Panc1 (cell line): ENCODE data around the gene EQTN. TPM values are rescaled to one million over a fixed set of nuclear protein-coding genes. Genes with fewer than 3 reads are reported as not detected.

Experiments
- ATAC-seq: fragments of 200-7000 bp; cut with Tn5 transposase; 2 replicates; pipeline ENCODE4 v1.9.1; 2020; ENCODE audit warnings: mild to moderate bottlenecking, moderate library complexity
- BruUV-seq: library from RNA; stranded (reverse); fragments of 400-500 nt; replicated peaks from 2 replicates; lab custom pipeline; 2021; lab: Mats Ljungman, UMichigan
- CTCF ChIA-PET: fragments of 300-600 bp; sonication (Branson Sonifier 250); formaldehyde crosslinking; loops from one replicate; lab custom pipeline; 2022; ENCODE audit warnings: antibody characterized with exemption; lab: Charles Lee
- POLR2A ChIA-PET: fragments of 300-600 bp; sonication (Branson Sonifier 250); formaldehyde crosslinking; loops from one replicate; lab custom pipeline; 2022; ENCODE audit warnings: antibody characterized with exemption; lab: Charles Lee
- DNase-seq: peaks from one replicate; pipeline ENCODE4 v3.0.0-alpha.2; 2010; ENCODE audit warnings: low read depth, low spot score
- H3K27ac ChIP-seq: 2 replicates; pipeline ENCODE4 v1.5.1; 2011; ENCODE audit warnings: mild to moderate bottlenecking, low read length, inconsistent platforms
- H3K27me3 ChIP-seq: fragments of 200-500 bp; sonication (Bioruptor generic); 2 replicates; pipeline ENCODE4 v1.6.0; 2014; ENCODE audit warnings: low read length, inconsistent platforms; ENCODE audit not compliant: control insufficient read depth, insufficient read depth
- H3K36me3 ChIP-seq: fragments of 200-500 bp; sonication (Bioruptor generic); 2 replicates; pipeline ENCODE4 v1.5.1; 2014; ENCODE audit warnings: inconsistent platforms, mild to moderate bottlenecking, low read length, moderate library complexity; ENCODE audit not compliant: control insufficient read depth, insufficient read depth
- H3K4me1 ChIP-seq: 2 replicates; pipeline ENCODE4 v1.5.1; 2011; ENCODE audit warnings: inconsistent platforms, mild to moderate bottlenecking, low read length, moderate library complexity; ENCODE audit not compliant: control insufficient read depth, insufficient read depth
- H3K4me3 ChIP-seq, 2 experiments: 2 replicates each; pipeline ENCODE4 v1.5.1; 2011 to 2012; ENCODE audit warnings: low read depth in 2 of 2, low read length in 2 of 2, mild to moderate bottlenecking in 2 of 2, inconsistent platforms in 1 of 2, moderate library complexity in 1 of 2
- H3K9me3 ChIP-seq: fragments of 200-500 bp; sonication (Bioruptor generic); 2 replicates; pipeline ENCODE4 v1.5.1; 2014; ENCODE audit warnings: low read depth, mild to moderate bottlenecking, inconsistent platforms, low read length, moderate library complexity; ENCODE audit not compliant: control insufficient read depth, insufficient read depth
- POLR2AphosphoS5 ChIP-seq: IDR thresholded peaks from 2 replicates; pipeline ENCODE4 v1.6.1; 2012; ENCODE audit warnings: mild to moderate bottlenecking, low read depth, low read length, moderate library complexity
- SIN3A ChIP-seq: IDR thresholded peaks from 2 replicates; pipeline ENCODE4 v1.6.1; 2012; ENCODE audit warnings: low read depth, mild to moderate bottlenecking, low read length, moderate library complexity, borderline replicate concordance; ENCODE audit not compliant: insufficient read depth
- TCF7L2 ChIP-seq: IDR thresholded peaks from 2 replicates; pipeline ENCODE4 v1.6.1; 2011; ENCODE audit warnings: mild to moderate bottlenecking, low read depth, low read length, inconsistent platforms
- in situ Hi-C: cut with HindIII; loops from 2 replicates; pipeline ENCODE4 v1.10.0; 2016; ENCODE audit warnings: low sequenced_read_pairs, low pct_unique_long_range_greater_than_20kb
- intact Hi-C: fragments of 100-400 bp; cut with micrococcal nuclease; formaldehyde crosslinking; loops from one replicate; pipeline ENCODE4 v1.10.0; 2022; ENCODE audit not compliant: unreplicated experiment
- total RNA-seq: library from RNA; stranded (reverse); gene quantifications from one replicate; pipeline ENCODE4 v1.2.1, GENCODE V29; 2021; ENCODE audit not compliant: unreplicated experiment
- TF ChIP-seq, protein P1 (sequence below): fragments of 450-650 bp; IDR thresholded peaks from 2 replicates; pipeline ENCODE4 v1.5.1; 2017; ENCODE audit warnings: mild to moderate bottlenecking
- TF ChIP-seq, protein P2 (sequence below), 2 experiments: IDR thresholded peaks; 2 replicates each; pipeline ENCODE4 v1.6.1; 2011 to 2012; ENCODE audit warnings: low read depth in 2 of 2, control low read depth in 1 of 2, low read length in 1 of 2, mild to moderate bottlenecking in 1 of 2, moderate library complexity in 1 of 2; ENCODE audit not compliant: insufficient read depth in 1 of 2

The EQTN gene
- total RNA-seq, 1 experiment from 2014 or later = not detected

GRCh38 chr9:27261517-27262211 is 35.3 kb downstream of the EQTN start:
- H3K9me3 ChIP-seq = no peaks in the 10 kb centered on the region
- in situ Hi-C loops = no loop called here
- no TSS peak for BruUV-seq
- H3K27me3 ChIP-seq = no peaks in the 10 kb centered on the region
- no peaks in the 10 kb centered on the region for H3K4me1 ChIP-seq
- ChIA-PET CTCF (no interaction called here), POLR2A (no interaction called here)
- DNase-seq (no peak), ATAC-seq (no peak)
- TF ChIP-seq POLR2AphosphoS5 = no peak
- TF ChIP-seq SIN3A = no peak
- TF ChIP-seq, protein P1, sequence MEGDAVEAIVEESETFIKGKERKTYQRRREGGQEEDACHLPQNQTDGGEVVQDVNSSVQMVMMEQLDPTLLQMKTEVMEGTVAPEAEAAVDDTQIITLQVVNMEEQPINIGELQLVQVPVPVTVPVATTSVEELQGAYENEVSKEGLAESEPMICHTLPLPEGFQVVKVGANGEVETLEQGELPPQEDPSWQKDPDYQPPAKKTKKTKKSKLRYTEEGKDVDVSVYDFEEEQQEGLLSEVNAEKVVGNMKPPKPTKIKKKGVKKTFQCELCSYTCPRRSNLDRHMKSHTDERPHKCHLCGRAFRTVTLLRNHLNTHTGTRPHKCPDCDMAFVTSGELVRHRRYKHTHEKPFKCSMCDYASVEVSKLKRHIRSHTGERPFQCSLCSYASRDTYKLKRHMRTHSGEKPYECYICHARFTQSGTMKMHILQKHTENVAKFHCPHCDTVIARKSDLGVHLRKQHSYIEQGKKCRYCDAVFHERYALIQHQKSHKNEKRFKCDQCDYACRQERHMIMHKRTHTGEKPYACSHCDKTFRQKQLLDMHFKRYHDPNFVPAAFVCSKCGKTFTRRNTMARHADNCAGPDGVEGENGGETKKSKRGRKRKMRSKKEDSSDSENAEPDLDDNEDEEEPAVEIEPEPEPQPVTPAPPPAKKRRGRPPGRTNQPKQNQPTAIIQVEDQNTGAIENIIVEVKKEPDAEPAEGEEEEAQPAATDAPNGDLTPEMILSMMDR = no peak
- TF ChIP-seq TCF7L2 = no peak
- TF ChIP-seq, protein P2, sequence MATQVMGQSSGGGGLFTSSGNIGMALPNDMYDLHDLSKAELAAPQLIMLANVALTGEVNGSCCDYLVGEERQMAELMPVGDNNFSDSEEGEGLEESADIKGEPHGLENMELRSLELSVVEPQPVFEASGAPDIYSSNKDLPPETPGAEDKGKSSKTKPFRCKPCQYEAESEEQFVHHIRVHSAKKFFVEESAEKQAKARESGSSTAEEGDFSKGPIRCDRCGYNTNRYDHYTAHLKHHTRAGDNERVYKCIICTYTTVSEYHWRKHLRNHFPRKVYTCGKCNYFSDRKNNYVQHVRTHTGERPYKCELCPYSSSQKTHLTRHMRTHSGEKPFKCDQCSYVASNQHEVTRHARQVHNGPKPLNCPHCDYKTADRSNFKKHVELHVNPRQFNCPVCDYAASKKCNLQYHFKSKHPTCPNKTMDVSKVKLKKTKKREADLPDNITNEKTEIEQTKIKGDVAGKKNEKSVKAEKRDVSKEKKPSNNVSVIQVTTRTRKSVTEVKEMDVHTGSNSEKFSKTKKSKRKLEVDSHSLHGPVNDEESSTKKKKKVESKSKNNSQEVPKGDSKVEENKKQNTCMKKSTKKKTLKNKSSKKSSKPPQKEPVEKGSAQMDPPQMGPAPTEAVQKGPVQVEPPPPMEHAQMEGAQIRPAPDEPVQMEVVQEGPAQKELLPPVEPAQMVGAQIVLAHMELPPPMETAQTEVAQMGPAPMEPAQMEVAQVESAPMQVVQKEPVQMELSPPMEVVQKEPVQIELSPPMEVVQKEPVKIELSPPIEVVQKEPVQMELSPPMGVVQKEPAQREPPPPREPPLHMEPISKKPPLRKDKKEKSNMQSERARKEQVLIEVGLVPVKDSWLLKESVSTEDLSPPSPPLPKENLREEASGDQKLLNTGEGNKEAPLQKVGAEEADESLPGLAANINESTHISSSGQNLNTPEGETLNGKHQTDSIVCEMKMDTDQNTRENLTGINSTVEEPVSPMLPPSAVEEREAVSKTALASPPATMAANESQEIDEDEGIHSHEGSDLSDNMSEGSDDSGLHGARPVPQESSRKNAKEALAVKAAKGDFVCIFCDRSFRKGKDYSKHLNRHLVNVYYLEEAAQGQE (IDR thresholded peaks at IDR 0.05; ENCODE audit: insufficient read depth in 1 of 2, low read depth in 2 of 2, low read length in 1 of 2) = no peak
- intact Hi-C loops = no loop called here
- no peaks in the 10 kb centered on the region for H3K36me3 ChIP-seq
- H3K4me3 ChIP-seq = no peak overlapping the region
- no peak overlapping the region for H3K27ac ChIP-seq

GRCh38 chr9:27260789-27261516 is 36.0 kb downstream of the EQTN start:
- DNase-seq (no peak), ATAC-seq (no peak)
- H3K4me1 ChIP-seq = no peaks in the 10 kb centered on the region
- H3K9me3 ChIP-seq = no peaks in the 10 kb centered on the region
- TF ChIP-seq TCF7L2 (no peak), POLR2AphosphoS5 (no peak), SIN3A (no peak)
- TF ChIP-seq, protein P2 (IDR thresholded peaks at IDR 0.05; ENCODE audit: insufficient read depth in 1 of 2, low read depth in 2 of 2, low read length in 1 of 2) = no peak
- TF ChIP-seq, protein P1 = no peak
- H3K36me3 ChIP-seq = no peaks in the 10 kb centered on the region
- in situ Hi-C loops (no loop called here), intact Hi-C loops (no loop called here)
- CTCF ChIA-PET = no interaction called here
- no peak overlapping the region for H3K4me3 ChIP-seq
- H3K27me3 ChIP-seq = no peaks in the 10 kb centered on the region
- BruUV-seq = no TSS peak
- no peak overlapping the region for H3K27ac ChIP-seq
- POLR2A ChIA-PET = no interaction called here
